HEK293 (cell line): ENCODE results near the gene SELENOO.

ENCODE experiments used
- BCL11B ChIP-seq: fragments of 450-650 bp; formaldehyde crosslinking; IDR thresholded peaks from 2 replicates; pipeline ENCODE4 v1.5.1; 2016; ENCODE audit warnings: low read depth, missing biosample characterization, missing genetic modification characterization
- GLI4 ChIP-seq: fragments of 450-650 bp; formaldehyde crosslinking; IDR thresholded peaks from 2 replicates; pipeline ENCODE4 v1.5.1; 2016; ENCODE audit warnings: missing biosample characterization, missing genetic modification characterization
- HOXC10 ChIP-seq: sonication (generic); formaldehyde crosslinking; IDR thresholded peaks from 2 replicates; pipeline ENCODE4 v1.8.1; 2023; ENCODE audit warnings: mild to moderate bottlenecking, missing genetic modification reagents
- SP3 ChIP-seq: fragments of 450-650 bp; formaldehyde crosslinking; IDR thresholded peaks from 2 replicates; pipeline ENCODE4 v1.5.1; 2016; ENCODE audit warnings: missing biosample characterization, missing genetic modification characterization
- ZNF112 ChIP-seq: fragments of 450-650 bp; formaldehyde crosslinking; IDR thresholded peaks from 2 replicates; pipeline ENCODE4 v1.5.0; 2017; ENCODE audit warnings: missing biosample characterization, missing genetic modification characterization
- ZNF133 ChIP-seq: fragments of 450-650 bp; formaldehyde crosslinking; IDR thresholded peaks from 2 replicates; pipeline ENCODE4 v1.5.1; 2016; ENCODE audit warnings: missing biosample characterization, missing genetic modification characterization
- ZNF324 ChIP-seq: fragments of 450-650 bp; formaldehyde crosslinking; IDR thresholded peaks from 2 replicates; pipeline ENCODE4 v1.5.1; 2016; ENCODE audit warnings: missing biosample characterization, missing genetic modification characterization
- ZNF341 ChIP-seq: fragments of 450-650 bp; formaldehyde crosslinking; IDR thresholded peaks from 2 replicates; pipeline ENCODE4; 2016; ENCODE audit warnings: low read depth, missing biosample characterization, missing genetic modification characterization
- ZNF473 ChIP-seq: fragments of 450-650 bp; formaldehyde crosslinking; IDR thresholded peaks from 2 replicates; pipeline ENCODE4 v1.5.1; 2017; ENCODE audit warnings: missing biosample characterization, missing genetic modification characterization
- ZNF529 ChIP-seq: fragments of 450-650 bp; formaldehyde crosslinking; IDR thresholded peaks from 2 replicates; pipeline ENCODE4 v1.5.1; 2017; ENCODE audit warnings: missing genetic modification characterization, missing biosample characterization; ENCODE audit not compliant: insufficient replicate concordance
- ZNF558 ChIP-seq: fragments of 450-650 bp; formaldehyde crosslinking; IDR thresholded peaks from 2 replicates; pipeline ENCODE4 v1.5.1; 2016; ENCODE audit warnings: missing biosample characterization, missing genetic modification characterization
- ZNF626 ChIP-seq: fragments of 450-650 bp; sonication (Bioruptor Pico); formaldehyde crosslinking; IDR thresholded peaks from 2 replicates; pipeline ENCODE4 v1.5.1; 2018; ENCODE audit warnings: missing biosample characterization, missing genetic modification characterization, inconsistent platforms
- ZNF629 ChIP-seq: fragments of 450-650 bp; formaldehyde crosslinking; IDR thresholded peaks from 2 replicates; pipeline ENCODE4 v1.5.1; 2017; ENCODE audit warnings: missing biosample characterization, missing genetic modification characterization
- TF ChIP-seq, protein P1 (sequence below): fragments of 450-650 bp; formaldehyde crosslinking; IDR thresholded peaks from 2 replicates; pipeline ENCODE4 v1.5.1; 2016; ENCODE audit warnings: missing biosample characterization, missing genetic modification characterization, borderline replicate concordance
- TF ChIP-seq, protein P2 (sequence below): fragments of 450-650 bp; formaldehyde crosslinking; IDR thresholded peaks from 2 replicates; pipeline ENCODE4 v1.5.1; 2016; ENCODE audit warnings: missing biosample characterization, missing genetic modification characterization, borderline replicate concordance
- TF ChIP-seq, protein P3 (sequence below): fragments of 450-650 bp; formaldehyde crosslinking; IDR thresholded peaks from 2 replicates; pipeline ENCODE4 v1.5.1; 2016; ENCODE audit warnings: missing biosample characterization, missing genetic modification characterization
- TF ChIP-seq, protein P4 (sequence below): fragments of 450-650 bp; formaldehyde crosslinking; IDR thresholded peaks from 2 replicates; pipeline ENCODE4 v1.5.1; 2016; ENCODE audit warnings: missing biosample characterization, missing genetic modification characterization
- TF ChIP-seq, protein P5 (sequence below): fragments of 450-650 bp; formaldehyde crosslinking; IDR thresholded peaks from 2 replicates; pipeline ENCODE4 v1.5.1; 2016; ENCODE audit warnings: missing biosample characterization, missing genetic modification characterization
- TF ChIP-seq, protein P6 (sequence below): fragments of 450-650 bp; formaldehyde crosslinking; IDR thresholded peaks from 2 replicates; pipeline ENCODE4 v1.5.1; 2017; ENCODE audit warnings: missing biosample characterization, mild to moderate bottlenecking, missing genetic modification characterization, moderate library complexity

The SELENOO gene

DNA sequence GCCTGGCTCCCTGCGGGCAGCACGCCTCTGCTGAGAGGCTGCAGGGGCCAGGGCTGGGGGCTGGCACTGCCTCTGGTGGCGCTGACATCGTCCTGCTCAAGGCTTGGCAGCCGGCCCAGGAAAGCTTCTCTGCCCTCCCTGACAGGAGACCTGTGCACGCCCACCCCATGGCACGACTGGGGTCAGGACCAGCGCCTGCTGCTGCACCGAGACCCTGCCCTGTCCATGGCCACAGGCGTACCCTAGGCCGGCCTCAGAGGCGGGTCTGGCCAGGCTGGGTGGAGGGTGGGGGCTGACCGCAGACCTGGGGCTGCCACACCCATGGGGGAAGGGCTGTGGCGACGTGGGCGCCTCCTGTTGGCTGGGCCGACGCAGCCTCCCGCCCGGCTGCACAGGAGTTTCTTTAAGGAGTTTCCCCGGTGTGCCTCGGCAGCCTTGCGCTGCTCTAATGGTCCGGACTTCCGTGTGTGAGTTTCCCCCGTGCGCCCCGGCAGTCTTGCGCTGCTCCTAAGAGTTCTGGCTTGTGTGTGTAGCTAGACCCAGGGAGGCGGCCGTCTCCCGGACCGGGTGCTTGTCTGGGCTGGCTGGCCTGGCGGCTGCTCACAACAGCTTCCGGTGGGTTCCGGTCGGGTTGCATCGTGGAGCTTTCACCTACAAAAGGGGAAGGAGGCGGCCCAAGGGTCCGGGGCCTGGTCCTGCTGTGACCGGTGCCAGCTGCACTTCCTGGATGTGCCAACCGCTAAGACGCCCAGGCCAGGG is 10.4 kb upstream of the SELENOO start (continued):
- TF ChIP-seq ZNF558 (tag by site-specific recombination) (no peak), SP3 (tag by site-specific recombination) (peak; percentile 72), ZNF529 (tag by site-specific recombination) (no peak), ZNF629 (tag by site-specific recombination) (peak; percentile 52), ZNF133 (tag by site-specific recombination) (no peak), ZNF112 (tag by site-specific recombination) (no peak), ZNF324 (tag by site-specific recombination) (peak; percentile 49; the same call in 1 of the 2 replicates), ZNF341 (tag by site-specific recombination) (peak; percentile 40; the same call in 1 of the 2 replicates), ZNF626 (no peak), ZNF473 (no peak), HOXC10 (CRISPR knock-in tag) (no peak), GLI4 (tag by site-specific recombination) (no peak), BCL11B (tag by site-specific recombination) (0 out of 2 replicates have a peak, but pooled peaks have one; percentile 60)
- TF ChIP-seq, protein P1, sequence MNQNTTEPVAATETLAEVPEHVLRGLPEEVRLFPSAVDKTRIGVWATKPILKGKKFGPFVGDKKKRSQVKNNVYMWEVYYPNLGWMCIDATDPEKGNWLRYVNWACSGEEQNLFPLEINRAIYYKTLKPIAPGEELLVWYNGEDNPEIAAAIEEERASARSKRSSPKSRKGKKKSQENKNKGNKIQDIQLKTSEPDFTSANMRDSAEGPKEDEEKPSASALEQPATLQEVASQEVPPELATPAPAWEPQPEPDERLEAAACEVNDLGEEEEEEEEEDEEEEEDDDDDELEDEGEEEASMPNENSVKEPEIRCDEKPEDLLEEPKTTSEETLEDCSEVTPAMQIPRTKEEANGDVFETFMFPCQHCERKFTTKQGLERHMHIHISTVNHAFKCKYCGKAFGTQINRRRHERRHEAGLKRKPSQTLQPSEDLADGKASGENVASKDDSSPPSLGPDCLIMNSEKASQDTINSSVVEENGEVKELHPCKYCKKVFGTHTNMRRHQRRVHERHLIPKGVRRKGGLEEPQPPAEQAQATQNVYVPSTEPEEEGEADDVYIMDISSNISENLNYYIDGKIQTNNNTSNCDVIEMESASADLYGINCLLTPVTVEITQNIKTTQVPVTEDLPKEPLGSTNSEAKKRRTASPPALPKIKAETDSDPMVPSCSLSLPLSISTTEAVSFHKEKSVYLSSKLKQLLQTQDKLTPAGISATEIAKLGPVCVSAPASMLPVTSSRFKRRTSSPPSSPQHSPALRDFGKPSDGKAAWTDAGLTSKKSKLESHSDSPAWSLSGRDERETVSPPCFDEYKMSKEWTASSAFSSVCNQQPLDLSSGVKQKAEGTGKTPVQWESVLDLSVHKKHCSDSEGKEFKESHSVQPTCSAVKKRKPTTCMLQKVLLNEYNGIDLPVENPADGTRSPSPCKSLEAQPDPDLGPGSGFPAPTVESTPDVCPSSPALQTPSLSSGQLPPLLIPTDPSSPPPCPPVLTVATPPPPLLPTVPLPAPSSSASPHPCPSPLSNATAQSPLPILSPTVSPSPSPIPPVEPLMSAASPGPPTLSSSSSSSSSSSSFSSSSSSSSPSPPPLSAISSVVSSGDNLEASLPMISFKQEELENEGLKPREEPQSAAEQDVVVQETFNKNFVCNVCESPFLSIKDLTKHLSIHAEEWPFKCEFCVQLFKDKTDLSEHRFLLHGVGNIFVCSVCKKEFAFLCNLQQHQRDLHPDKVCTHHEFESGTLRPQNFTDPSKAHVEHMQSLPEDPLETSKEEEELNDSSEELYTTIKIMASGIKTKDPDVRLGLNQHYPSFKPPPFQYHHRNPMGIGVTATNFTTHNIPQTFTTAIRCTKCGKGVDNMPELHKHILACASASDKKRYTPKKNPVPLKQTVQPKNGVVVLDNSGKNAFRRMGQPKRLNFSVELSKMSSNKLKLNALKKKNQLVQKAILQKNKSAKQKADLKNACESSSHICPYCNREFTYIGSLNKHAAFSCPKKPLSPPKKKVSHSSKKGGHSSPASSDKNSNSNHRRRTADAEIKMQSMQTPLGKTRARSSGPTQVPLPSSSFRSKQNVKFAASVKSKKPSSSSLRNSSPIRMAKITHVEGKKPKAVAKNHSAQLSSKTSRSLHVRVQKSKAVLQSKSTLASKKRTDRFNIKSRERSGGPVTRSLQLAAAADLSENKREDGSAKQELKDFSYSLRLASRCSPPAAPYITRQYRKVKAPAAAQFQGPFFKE = no peak
- TF ChIP-seq, protein P2, sequence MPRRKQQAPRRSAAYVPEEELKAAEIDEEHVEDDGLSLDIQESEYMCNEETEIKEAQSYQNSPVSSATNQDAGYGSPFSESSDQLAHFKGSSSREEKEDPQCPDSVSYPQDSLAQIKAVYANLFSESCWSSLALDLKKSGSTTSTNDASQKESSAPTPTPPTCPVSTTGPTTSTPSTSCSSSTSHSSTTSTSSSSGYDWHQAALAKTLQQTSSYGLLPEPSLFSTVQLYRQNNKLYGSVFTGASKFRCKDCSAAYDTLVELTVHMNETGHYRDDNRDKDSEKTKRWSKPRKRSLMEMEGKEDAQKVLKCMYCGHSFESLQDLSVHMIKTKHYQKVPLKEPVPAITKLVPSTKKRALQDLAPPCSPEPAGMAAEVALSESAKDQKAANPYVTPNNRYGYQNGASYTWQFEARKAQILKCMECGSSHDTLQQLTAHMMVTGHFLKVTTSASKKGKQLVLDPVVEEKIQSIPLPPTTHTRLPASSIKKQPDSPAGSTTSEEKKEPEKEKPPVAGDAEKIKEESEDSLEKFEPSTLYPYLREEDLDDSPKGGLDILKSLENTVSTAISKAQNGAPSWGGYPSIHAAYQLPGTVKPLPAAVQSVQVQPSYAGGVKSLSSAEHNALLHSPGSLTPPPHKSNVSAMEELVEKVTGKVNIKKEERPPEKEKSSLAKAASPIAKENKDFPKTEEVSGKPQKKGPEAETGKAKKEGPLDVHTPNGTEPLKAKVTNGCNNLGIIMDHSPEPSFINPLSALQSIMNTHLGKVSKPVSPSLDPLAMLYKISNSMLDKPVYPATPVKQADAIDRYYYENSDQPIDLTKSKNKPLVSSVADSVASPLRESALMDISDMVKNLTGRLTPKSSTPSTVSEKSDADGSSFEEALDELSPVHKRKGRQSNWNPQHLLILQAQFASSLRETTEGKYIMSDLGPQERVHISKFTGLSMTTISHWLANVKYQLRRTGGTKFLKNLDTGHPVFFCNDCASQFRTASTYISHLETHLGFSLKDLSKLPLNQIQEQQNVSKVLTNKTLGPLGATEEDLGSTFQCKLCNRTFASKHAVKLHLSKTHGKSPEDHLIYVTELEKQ (tag by site-specific recombination) = no peak
- TF ChIP-seq, protein P3, sequence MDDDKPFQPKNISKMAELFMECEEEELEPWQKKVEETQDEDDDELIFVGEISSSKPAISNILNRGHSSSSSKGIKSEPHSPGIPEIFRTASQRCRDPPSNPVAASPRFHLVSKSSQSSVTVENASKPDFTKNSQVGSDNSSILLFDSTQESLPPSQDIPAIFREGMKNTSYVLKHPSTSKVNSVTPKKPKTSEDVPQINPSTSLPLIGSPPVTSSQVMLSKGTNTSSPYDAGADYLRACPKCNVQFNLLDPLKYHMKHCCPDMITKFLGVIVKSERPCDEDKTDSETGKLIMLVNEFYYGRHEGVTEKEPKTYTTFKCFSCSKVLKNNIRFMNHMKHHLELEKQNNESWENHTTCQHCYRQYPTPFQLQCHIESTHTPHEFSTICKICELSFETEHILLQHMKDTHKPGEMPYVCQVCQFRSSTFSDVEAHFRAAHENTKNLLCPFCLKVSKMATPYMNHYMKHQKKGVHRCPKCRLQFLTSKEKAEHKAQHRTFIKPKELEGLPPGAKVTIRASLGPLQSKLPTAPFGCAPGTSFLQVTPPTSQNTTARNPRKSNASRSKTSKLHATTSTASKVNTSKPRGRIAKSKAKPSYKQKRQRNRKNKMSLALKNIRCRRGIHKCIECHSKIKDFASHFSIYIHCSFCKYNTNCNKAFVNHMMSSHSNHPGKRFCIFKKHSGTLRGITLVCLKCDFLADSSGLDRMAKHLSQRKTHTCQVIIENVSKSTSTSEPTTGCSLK (tag by site-specific recombination) = no peak
- TF ChIP-seq, protein P4, sequence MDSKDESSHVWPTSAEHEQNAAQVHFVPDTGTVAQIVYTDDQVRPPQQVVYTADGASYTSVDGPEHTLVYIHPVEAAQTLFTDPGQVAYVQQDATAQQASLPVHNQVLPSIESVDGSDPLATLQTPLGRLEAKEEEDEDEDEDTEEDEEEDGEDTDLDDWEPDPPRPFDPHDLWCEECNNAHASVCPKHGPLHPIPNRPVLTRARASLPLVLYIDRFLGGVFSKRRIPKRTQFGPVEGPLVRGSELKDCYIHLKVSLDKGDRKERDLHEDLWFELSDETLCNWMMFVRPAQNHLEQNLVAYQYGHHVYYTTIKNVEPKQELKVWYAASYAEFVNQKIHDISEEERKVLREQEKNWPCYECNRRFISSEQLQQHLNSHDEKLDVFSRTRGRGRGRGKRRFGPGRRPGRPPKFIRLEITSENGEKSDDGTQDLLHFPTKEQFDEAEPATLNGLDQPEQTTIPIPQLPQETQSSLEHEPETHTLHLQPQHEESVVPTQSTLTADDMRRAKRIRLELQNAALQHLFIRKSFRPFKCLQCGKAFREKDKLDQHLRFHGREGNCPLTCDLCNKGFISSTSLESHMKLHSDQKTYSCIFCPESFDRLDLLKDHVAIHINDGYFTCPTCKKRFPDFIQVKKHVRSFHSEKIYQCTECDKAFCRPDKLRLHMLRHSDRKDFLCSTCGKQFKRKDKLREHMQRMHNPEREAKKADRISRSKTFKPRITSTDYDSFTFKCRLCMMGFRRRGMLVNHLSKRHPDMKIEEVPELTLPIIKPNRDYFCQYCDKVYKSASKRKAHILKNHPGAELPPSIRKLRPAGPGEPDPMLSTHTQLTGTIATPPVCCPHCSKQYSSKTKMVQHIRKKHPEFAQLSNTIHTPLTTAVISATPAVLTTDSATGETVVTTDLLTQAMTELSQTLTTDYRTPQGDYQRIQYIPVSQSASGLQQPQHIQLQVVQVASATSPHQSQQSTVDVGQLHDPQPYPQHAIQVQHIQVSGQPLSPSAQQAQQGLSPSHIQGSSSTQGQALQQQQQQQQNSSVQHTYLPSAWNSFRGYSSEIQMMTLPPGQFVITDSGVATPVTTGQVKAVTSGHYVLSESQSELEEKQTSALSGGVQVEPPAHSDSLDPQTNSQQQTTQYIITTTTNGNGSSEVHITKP (tag by site-specific recombination) = no peak
- TF ChIP-seq, protein P5, sequence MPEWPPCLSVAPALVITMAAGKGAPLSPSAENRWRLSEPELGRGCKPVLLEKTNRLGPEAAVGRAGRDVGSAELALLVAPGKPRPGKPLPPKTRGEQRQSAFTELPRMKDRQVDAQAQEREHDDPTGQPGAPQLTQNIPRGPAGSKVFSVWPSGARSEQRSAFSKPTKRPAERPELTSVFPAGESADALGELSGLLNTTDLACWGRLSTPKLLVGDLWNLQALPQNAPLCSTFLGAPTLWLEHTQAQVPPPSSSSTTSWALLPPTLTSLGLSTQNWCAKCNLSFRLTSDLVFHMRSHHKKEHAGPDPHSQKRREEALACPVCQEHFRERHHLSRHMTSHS (tag by site-specific recombination) = no peak
- TF ChIP-seq, protein P6, sequence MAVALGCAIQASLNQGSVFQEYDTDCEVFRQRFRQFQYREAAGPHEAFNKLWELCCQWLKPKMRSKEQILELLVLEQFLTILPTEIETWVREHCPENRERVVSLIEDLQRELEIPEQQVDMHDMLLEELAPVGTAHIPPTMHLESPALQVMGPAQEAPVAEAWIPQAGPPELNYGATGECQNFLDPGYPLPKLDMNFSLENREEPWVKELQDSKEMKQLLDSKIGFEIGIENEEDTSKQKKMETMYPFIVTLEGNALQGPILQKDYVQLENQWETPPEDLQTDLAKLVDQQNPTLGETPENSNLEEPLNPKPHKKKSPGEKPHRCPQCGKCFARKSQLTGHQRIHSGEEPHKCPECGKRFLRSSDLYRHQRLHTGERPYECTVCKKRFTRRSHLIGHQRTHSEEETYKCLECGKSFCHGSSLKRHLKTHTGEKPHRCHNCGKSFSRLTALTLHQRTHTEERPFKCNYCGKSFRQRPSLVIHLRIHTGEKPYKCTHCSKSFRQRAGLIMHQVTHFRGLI (tag by site-specific recombination) = no peak
